Midbrain (tissue), 1 donor: ENCODE results near the gene CDH12.
"Not testable (repeated sequence)": the region's sequence is repeated elsewhere in the genome, so short reads cannot be mapped to it uniquely, and the experiment has no call there.

Source experiments
- DNase-seq: peaks from one replicate; lab custom pipeline; 2025; lab: John Stamatoyannopoulos, UW

CDH12 gene

GRCh38 chr5:22154779-22155178 is 698.4 kb downstream of the CDH12 start:
- DNase-seq, result not testable (repeated sequence)

GRCh38 chr5:22151801-22152200 is 701.3 kb downstream of the CDH12 start:
- not testable (repeated sequence) for DNase-seq

GRCh38 chr5:22140418-22140817 is 712.7 kb downstream of the CDH12 start:
- not testable (repeated sequence) for DNase-seq

- DNase-seq, result not testable (repeated sequence)
Observed at GRCh38 chr5:22139662-22140300, 713.4 kb downstream of the CDH12 start.

- DNase-seq, result no peak
Observed at GRCh38 chr5:22111320-22111719, 741.8 kb downstream of the CDH12 start.

- DNase-seq, result no peak
Observed at GRCh38 chr5:22109315-22109714, 743.8 kb downstream of the CDH12 start.

GRCh38 chr5:22108545-22108944 is 744.6 kb downstream of the CDH12 start:
- DNase-seq, result no peak

GRCh38 chr5:22102823-22103359 is 750.3 kb downstream of the CDH12 start:
- no peak for DNase-seq

GRCh38 chr5:22088517-22088916 is 764.6 kb downstream of the CDH12 start:
- DNase-seq, result no peak

- no peak for DNase-seq
Observed at GRCh38 chr5:22079566-22079965, 773.6 kb downstream of the CDH12 start.

- no peak for DNase-seq
Observed at GRCh38 chr5:22079002-22079401, 774.1 kb downstream of the CDH12 start.

GRCh38 chr5:22076586-22076985 is 776.6 kb downstream of the CDH12 start:
- DNase-seq, result no peak

- no peak for DNase-seq
Observed at GRCh38 chr5:22070186-22070728, 782.9 kb downstream of the CDH12 start.

- no peak for DNase-seq
Observed at GRCh38 chr5:22063717-22064116, 789.4 kb downstream of the CDH12 start.

- no peak for DNase-seq
Observed at GRCh38 chr5:22058620-22059019, 794.5 kb downstream of the CDH12 start.

GRCh38 chr5:22057012-22057411 is 796.1 kb downstream of the CDH12 start:
- DNase-seq, result no peak

GRCh38 chr5:22056601-22057000 is 796.5 kb downstream of the CDH12 start:
- no peak for DNase-seq

- no peak for DNase-seq
Observed at GRCh38 chr5:22053195-22053594, 799.9 kb downstream of the CDH12 start.

GRCh38 chr5:22051881-22052280 is 801.3 kb downstream of the CDH12 start:
- DNase-seq, result no peak

GRCh38 chr5:22050931-22051330 is 802.2 kb downstream of the CDH12 start:
- DNase-seq, result no peak

GRCh38 chr5:22044229-22044628 is 808.9 kb downstream of the CDH12 start:
- no peak for DNase-seq

GRCh38 chr5:22036061-22036460 is 817.1 kb downstream of the CDH12 start:
- DNase-seq, result no peak

- DNase-seq, result no peak
Observed at GRCh38 chr5:22033066-22033465, 820.1 kb downstream of the CDH12 start.

GRCh38 chr5:22023784-22024183 is 829.4 kb downstream of the CDH12 start:
- DNase-seq, result no peak
